Cardiac muscle cell (in vitro differentiated cells and primary cell): ENCODE measurements around the gene BTD. TPM values are rescaled to one million over a fixed set of nuclear protein-coding genes. Genes with fewer than 3 reads are reported as not detected.

Experiments used
- DNase-seq, 2 donors: peaks; one replicate each; pipeline versions ENCODE4 v3.0.0 to v3.0.0-alpha.2; 2010 to 2017; ENCODE audit warnings: low read depth in 1 of 2, low spot score in 1 of 2
- H3K27ac ChIP-seq: fragments of 200-600 bp; sonication (generic); 2 replicates; pipeline ENCODE4 v1.5.1; 2016
- H3K27me3 ChIP-seq: fragments of 200-600 bp; sonication (generic); 2 replicates; pipeline ENCODE4 v1.6.0; 2016; ENCODE audit warnings: control low read depth
- H3K36me3 ChIP-seq: fragments of 200-600 bp; sonication (generic); 2 replicates; pipeline ENCODE4 v1.5.1; 2016; ENCODE audit warnings: control low read depth
- H3K4me1 ChIP-seq: fragments of 200-600 bp; sonication (generic); 2 replicates; pipeline ENCODE4 v1.8.1; 2017; ENCODE audit warnings: low read depth, mild to moderate bottlenecking, mixed run types
- H3K4me3 ChIP-seq: fragments of 200-600 bp; sonication (generic); 2 replicates; pipeline ENCODE4 v1.5.1; 2016; ENCODE audit warnings: mild to moderate bottlenecking
- H3K9me3 ChIP-seq: fragments of 200-600 bp; sonication (generic); 2 replicates; pipeline ENCODE4 v1.5.1; 2017; ENCODE audit warnings: low read depth, mild to moderate bottlenecking, control low read depth
- CTCF ChIP-seq: IDR thresholded peaks from 2 replicates; pipeline ENCODE4 v1.5.1; 2012; ENCODE audit warnings: low read depth, mild to moderate bottlenecking, low read length
- polyA plus RNA-seq: library from polyadenylated mRNA; unstranded; fragments of >200 nt; fragmentation: Nextera tagmentation; extraction: Ambion mirVana; gene quantifications from 2 replicates; pipeline ENCODE4 v1.2.1, GENCODE V29; 2016
- total RNA-seq: library from RNA; depleted of rRNA; stranded (reverse); fragments of >200 nt; gene quantifications from 2 replicates; pipeline ENCODE4 v1.2.3, GENCODE V29; 2016

BTD gene
- total and polyA plus RNA-seq, 2 experiments from 2014 or later = 9.4 to 14.4 TPM

GRCh38 chr3:15558581-15558980 is 43.0 kb upstream of the BTD start:
- Histone ChIP-seq H3K9me3 (no peaks in the 10 kb centered on the region), H3K27me3 (no peaks in the 10 kb centered on the region), H3K4me1 (no peaks in the 10 kb centered on the region), H3K36me3 (peaks cover 8% of the 10 kb centered on the region), H3K27ac (no peak overlapping the region), H3K4me3 (no peak overlapping the region)
- no peak for TF ChIP-seq CTCF
- no peak for DNase-seq

GRCh38 chr3:15562560-15562959 is 39.0 kb upstream of the BTD start:
- no peak overlapping the region for H3K4me3 ChIP-seq
- no peak overlapping the region for H3K27ac ChIP-seq
- no peaks in the 10 kb centered on the region for H3K9me3 ChIP-seq
- H3K27me3 ChIP-seq = no peaks in the 10 kb centered on the region
- DNase-seq = no peak
- no peak for TF ChIP-seq CTCF
- peaks cover 17% of the 10 kb centered on the region for H3K36me3 ChIP-seq
- no peaks in the 10 kb centered on the region for H3K4me1 ChIP-seq

- no peaks in the 10 kb centered on the region for H3K27me3 ChIP-seq
- H3K9me3 ChIP-seq = no peaks in the 10 kb centered on the region
- no peak overlapping the region for H3K4me3 ChIP-seq
- no peak for DNase-seq
- H3K27ac ChIP-seq = no peak overlapping the region
- peaks cover 17% of the 10 kb centered on the region for H3K36me3 ChIP-seq
- no peak for TF ChIP-seq CTCF
- no peaks in the 10 kb centered on the region for H3K4me1 ChIP-seq
Measured at GRCh38 chr3:15563190-15563589, 38.4 kb upstream of the BTD start.

- H3K27ac ChIP-seq = no peak overlapping the region
- no peak for DNase-seq
- peaks cover 18% of the 10 kb centered on the region for H3K36me3 ChIP-seq
- no peaks in the 10 kb centered on the region for H3K9me3 ChIP-seq
- no peak overlapping the region for H3K4me3 ChIP-seq
- H3K27me3 ChIP-seq = no peaks in the 10 kb centered on the region
- no peaks in the 10 kb centered on the region for H3K4me1 ChIP-seq
- TF ChIP-seq CTCF = no peak
Measured at GRCh38 chr3:15572138-15572537, 29.4 kb upstream of the BTD start.

GRCh38 chr3:15575446-15575845 is 26.1 kb upstream of the BTD start:
- DNase-seq = no peak
- H3K27me3 ChIP-seq = no peaks in the 10 kb centered on the region
- no peak overlapping the region for H3K27ac ChIP-seq
- TF ChIP-seq CTCF = no peak
- H3K9me3 ChIP-seq = no peaks in the 10 kb centered on the region
- H3K36me3 ChIP-seq = peaks cover 15% of the 10 kb centered on the region
- H3K4me1 ChIP-seq = no peaks in the 10 kb centered on the region
- H3K4me3 ChIP-seq = no peak overlapping the region

GRCh38 chr3:15576475-15576874 is 25.1 kb upstream of the BTD start:
- H3K27ac ChIP-seq = no peak overlapping the region
- no peak overlapping the region for H3K4me3 ChIP-seq
- H3K36me3 ChIP-seq = peaks cover 18% of the 10 kb centered on the region
- no peaks in the 10 kb centered on the region for H3K9me3 ChIP-seq
- H3K27me3 ChIP-seq = no peaks in the 10 kb centered on the region
- DNase-seq = no peak
- TF ChIP-seq CTCF = no peak
- no peaks in the 10 kb centered on the region for H3K4me1 ChIP-seq
